K562 (cell line): Measurements from ENCODE around the gene MIDN. TPM values are rescaled to one million over a fixed set of nuclear protein-coding genes. Genes with fewer than 3 reads are reported as not detected.
A peak's percentile ranks its signal among the peaks of the same experiment; 100 is the strongest.

ENCODE experiments used
- CHD1 ChIP-seq: fragments of 200-600 bp; sonication (generic); IDR thresholded peaks from one replicate; pipeline ENCODE4 v1.6.1; 2012; ENCODE audit warnings: mild to moderate bottlenecking, moderate library complexity, low read length, inconsistent platforms
- KAT8 ChIP-seq: fragments of 450-650 bp; IDR thresholded peaks from 2 replicates; pipeline ENCODE4 v1.6.1; 2016; ENCODE audit warnings: low read depth, mild to moderate bottlenecking
- KDM5B ChIP-seq: fragments of 200-600 bp; sonication (generic); IDR thresholded peaks from 2 replicates; pipeline ENCODE4 v1.6.1; 2012; ENCODE audit warnings: low read depth, mild to moderate bottlenecking, moderate library complexity, low read length, control low read depth, inconsistent platforms; ENCODE audit not compliant: insufficient replicate concordance
- NEUROD1 ChIP-seq: fragments of 150-350 bp; IDR thresholded peaks from 2 replicates; pipeline ENCODE4 v1.6.1; 2014; ENCODE audit warnings: borderline replicate concordance, low read length, low read depth; ENCODE audit not compliant: partially characterized antibody
- POLR2AphosphoS2 ChIP-seq: IDR thresholded peaks from 2 replicates; pipeline ENCODE4 v1.6.1; 2012; ENCODE audit warnings: low read length, improper control_type of control experiment
- RNF2 ChIP-seq: sonication (generic); IDR thresholded peaks from 2 replicates; pipeline ENCODE4 v1.6.1; 2016
- TBL1XR1 ChIP-seq, 2 experiments: IDR thresholded peaks; 2 replicates each; pipeline ENCODE4 v1.6.1; 2012; ENCODE audit warnings: improper control_type of control experiment in 2 of 2, low read length in 2 of 2, mild to moderate bottlenecking in 1 of 2
- TSC22D4 ChIP-seq: fragments of 450-650 bp; IDR thresholded peaks from 2 replicates; pipeline ENCODE4 v1.6.1; 2016; ENCODE audit warnings: missing genetic modification characterization, missing biosample characterization, control low read depth
- ZKSCAN8 ChIP-seq: fragments of 200-800 bp; sonication (Bioruptor generic); IDR thresholded peaks from 2 replicates; pipeline ENCODE4 v1.6.1; 2016; ENCODE audit warnings: missing genetic modification characterization, missing compliant biosample characterization
- ZNF124 ChIP-seq: sonication (generic); formaldehyde crosslinking; IDR thresholded peaks from 2 replicates; pipeline ENCODE4 v1.8.1; 2022; ENCODE audit warnings: missing genetic modification reagents
- ZNF134 ChIP-seq: fragments of 250-450 bp; sonication (Bioruptor Pico); conservative IDR thresholded peaks from 2 replicates; pipeline ENCODE4 v1.4.0; 2020
- ZNF140 ChIP-seq: fragments of 250-450 bp; sonication (Bioruptor Pico); IDR thresholded peaks from 2 replicates; pipeline ENCODE4 v1.8.0; 2021; ENCODE audit warnings: moderate library complexity, mild to moderate bottlenecking, inconsistent platforms
- ZNF165 ChIP-seq: fragments of 250-450 bp; sonication (Bioruptor Pico); IDR thresholded peaks from 2 replicates; pipeline ENCODE4 v1.4.0; 2020; ENCODE audit warnings: borderline replicate concordance
- ZNF239 ChIP-seq: fragments of 250-450 bp; sonication (Bioruptor Pico); IDR thresholded peaks from 2 replicates; pipeline ENCODE4 v1.4.0; 2020; ENCODE audit warnings: mild to moderate bottlenecking
- ZNF263 ChIP-seq: sonication (generic); formaldehyde crosslinking; IDR thresholded peaks from 2 replicates; pipeline ENCODE4 v1.8.0; 2022; ENCODE audit warnings: mild to moderate bottlenecking, missing genetic modification reagents, borderline replicate concordance
- ZNF311 ChIP-seq: fragments of 250-450 bp; sonication (Bioruptor Pico); IDR thresholded peaks from 2 replicates; pipeline ENCODE4 v1.4.0; 2020; ENCODE audit warnings: mild to moderate bottlenecking, moderate library complexity
- ZNF785 ChIP-seq: fragments of 250-450 bp; sonication (Bioruptor Pico); IDR thresholded peaks from 2 replicates; pipeline ENCODE4 v1.4.0; 2020; ENCODE audit warnings: mild to moderate bottlenecking
- polyA plus RNA-seq, 8 experiments: library from polyadenylated mRNA; depleted of rRNA in 4 of 8; stranded (reverse) in 5 of 8; unstranded in 3 of 8; fragments of >200 nt; fragmentation: Nextera tagmentation in 2 of 8; fragmentation: Illumina TruSeq in 1 of 8; extraction: Ambion mirVana in 2 of 8; extraction: Trizol in 1 of 8; gene quantifications; 2 replicates each; pipeline versions ENCODE4 v1.2.1 to v1.2.3, GENCODE V29; 2011 to 2014; ENCODE audit warnings: inconsistent platforms in 1 of 8, missing spikeins in 1 of 8
- total RNA-seq, 7 experiments: library from RNA; depleted of rRNA in 6 of 7; stranded (reverse); fragments of >200 nt in 6 of 7; fragmentation: Illumina TruSeq in 2 of 7; extraction: Trizol in 2 of 7; gene quantifications; 2 replicates each; pipeline versions ENCODE4 v1.2.1 to v1.2.3, GENCODE V29; 2011 to 2021; ENCODE audit warnings: low replicate concordance in 1 of 7
- TF ChIP-seq, protein P1 (sequence below): fragments of 250-450 bp; sonication (Bioruptor Pico); IDR thresholded peaks from 2 replicates; pipeline ENCODE4 v1.4.0; 2020
- TF ChIP-seq, protein P2 (sequence below): fragments of 450-650 bp; IDR thresholded peaks from one replicate; pipeline ENCODE4 v1.6.1; 2018; ENCODE audit warnings: mild to moderate bottlenecking, moderate library complexity; ENCODE audit not compliant: partially characterized antibody
- TF ChIP-seq, protein P3 (sequence below): fragments of 450-650 bp; formaldehyde crosslinking; IDR thresholded peaks from 2 replicates; pipeline ENCODE4 v1.4.0; 2022; ENCODE audit warnings: mild to moderate bottlenecking, moderate library complexity
- TF ChIP-seq, protein P4 (sequence below): fragments of 250-450 bp; sonication (Bioruptor Pico); IDR thresholded peaks from 2 replicates; pipeline ENCODE4 v1.4.0; 2020; ENCODE audit warnings: mild to moderate bottlenecking, moderate library complexity, borderline replicate concordance

MIDN gene
- total and polyA plus RNA-seq, 9 of the 15 experiments (the other 6 are each of a cell fraction or from before 2014, with no cell fraction given) = 0.17 to 120 (median 10.1) TPM

DNA sequence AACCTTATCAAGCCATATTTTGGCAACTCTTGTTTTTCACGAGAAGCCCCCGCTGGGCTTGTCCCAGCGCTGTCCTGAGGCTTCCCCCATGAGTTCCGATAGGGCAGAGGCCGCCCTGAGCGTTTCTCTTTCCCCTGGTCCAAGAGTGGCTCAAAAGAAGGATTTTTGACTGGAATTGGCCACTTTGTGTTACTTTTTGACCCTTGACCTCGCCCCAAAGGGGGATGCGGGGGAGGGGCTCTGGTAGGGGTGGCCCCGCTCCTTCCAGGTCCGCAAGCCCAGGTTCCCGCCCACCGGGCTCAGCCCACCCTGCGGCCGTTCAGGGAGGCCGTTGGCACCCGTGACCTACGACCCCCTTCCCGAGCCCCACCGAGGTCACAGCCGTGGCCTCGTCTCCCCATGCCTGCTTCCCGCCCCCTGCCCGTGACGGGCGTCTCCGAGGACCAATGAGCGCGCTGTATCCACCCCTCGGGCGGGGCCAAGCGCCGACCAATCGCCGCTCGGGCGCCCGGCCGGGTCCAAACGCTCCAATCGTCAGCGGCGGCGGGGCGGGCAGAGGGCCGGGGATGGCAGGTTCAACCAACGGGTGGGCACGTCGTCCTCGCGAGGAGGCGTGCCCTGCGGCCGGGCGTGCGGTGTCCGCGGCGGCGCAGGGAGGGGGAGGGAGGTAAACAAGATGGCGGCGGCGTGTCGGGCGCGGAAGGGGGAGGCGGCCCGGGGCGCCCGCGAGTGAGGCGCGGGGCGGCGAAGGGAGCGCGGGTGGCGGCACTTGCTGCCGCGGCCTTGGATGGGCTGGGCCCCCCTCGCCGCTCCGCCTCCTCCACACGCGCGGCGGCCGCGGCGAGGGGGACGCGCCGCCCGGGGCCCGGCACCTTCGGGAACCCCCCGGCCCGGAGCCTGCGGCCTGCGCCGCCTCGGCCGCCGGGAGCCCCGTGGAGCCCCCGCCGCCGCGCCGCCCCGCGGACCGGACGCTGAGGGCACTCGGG, 43.0 kb upstream of the MIDN start, which contains the start of gene STK11 (continued):
- TF ChIP-seq, protein P1, sequence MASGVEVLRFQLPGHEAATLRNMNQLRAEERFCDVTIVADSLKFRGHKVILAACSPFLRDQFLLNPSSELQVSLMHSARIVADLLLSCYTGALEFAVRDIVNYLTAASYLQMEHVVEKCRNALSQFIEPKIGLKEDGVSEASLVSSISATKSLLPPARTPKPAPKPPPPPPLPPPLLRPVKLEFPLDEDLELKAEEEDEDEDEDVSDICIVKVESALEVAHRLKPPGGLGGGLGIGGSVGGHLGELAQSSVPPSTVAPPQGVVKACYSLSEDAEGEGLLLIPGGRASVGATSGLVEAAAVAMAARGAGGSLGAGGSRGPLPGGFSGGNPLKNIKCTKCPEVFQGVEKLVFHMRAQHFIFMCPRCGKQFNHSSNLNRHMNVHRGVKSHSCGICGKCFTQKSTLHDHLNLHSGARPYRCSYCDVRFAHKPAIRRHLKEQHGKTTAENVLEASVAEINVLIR (CRISPR knock-in tag) = no peak
- TF ChIP-seq ZKSCAN8 (CRISPR knock-in tag) (no peak), POLR2AphosphoS2 (no peak), KAT8 (no peak), NEUROD1 (peak; percentile 91), TBL1XR1 (IDR thresholded peaks at IDR 0.05; ENCODE audit: low read length in 2 of 2) (no peak; a peak in 1 of 4 replicates), CHD1 (no peak), ZNF124 (CRISPR knock-in tag) (no peak), ZNF311 (CRISPR knock-in tag) (peak; percentile 81), TSC22D4 (no peak), RNF2 (no peak), ZNF165 (no peak), ZNF140 (no peak), ZNF134 (CRISPR knock-in tag) (no peak), ZNF263 (CRISPR knock-in tag) (no peak; the same call in 1 of the 2 replicates), ZNF239 (CRISPR knock-in tag) (peak; percentile 55; the same call in 1 of the 2 replicates), ZNF785 (CRISPR knock-in tag) (no peak), KDM5B (peak; percentile 61)
- TF ChIP-seq, protein P2, sequence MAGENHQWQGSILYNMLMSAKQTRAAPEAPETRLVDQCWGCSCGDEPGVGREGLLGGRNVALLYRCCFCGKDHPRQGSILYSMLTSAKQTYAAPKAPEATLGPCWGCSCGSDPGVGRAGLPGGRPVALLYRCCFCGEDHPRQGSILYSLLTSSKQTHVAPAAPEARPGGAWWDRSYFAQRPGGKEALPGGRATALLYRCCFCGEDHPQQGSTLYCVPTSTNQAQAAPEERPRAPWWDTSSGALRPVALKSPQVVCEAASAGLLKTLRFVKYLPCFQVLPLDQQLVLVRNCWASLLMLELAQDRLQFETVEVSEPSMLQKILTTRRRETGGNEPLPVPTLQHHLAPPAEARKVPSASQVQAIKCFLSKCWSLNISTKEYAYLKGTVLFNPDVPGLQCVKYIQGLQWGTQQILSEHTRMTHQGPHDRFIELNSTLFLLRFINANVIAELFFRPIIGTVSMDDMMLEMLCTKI = no peak
- TF ChIP-seq, protein P3, sequence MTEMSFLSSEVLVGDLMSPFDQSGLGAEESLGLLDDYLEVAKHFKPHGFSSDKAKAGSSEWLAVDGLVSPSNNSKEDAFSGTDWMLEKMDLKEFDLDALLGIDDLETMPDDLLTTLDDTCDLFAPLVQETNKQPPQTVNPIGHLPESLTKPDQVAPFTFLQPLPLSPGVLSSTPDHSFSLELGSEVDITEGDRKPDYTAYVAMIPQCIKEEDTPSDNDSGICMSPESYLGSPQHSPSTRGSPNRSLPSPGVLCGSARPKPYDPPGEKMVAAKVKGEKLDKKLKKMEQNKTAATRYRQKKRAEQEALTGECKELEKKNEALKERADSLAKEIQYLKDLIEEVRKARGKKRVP = 0 out of 2 replicates have a peak, but pooled peaks have one; percentile 49
- TF ChIP-seq, protein P4, sequence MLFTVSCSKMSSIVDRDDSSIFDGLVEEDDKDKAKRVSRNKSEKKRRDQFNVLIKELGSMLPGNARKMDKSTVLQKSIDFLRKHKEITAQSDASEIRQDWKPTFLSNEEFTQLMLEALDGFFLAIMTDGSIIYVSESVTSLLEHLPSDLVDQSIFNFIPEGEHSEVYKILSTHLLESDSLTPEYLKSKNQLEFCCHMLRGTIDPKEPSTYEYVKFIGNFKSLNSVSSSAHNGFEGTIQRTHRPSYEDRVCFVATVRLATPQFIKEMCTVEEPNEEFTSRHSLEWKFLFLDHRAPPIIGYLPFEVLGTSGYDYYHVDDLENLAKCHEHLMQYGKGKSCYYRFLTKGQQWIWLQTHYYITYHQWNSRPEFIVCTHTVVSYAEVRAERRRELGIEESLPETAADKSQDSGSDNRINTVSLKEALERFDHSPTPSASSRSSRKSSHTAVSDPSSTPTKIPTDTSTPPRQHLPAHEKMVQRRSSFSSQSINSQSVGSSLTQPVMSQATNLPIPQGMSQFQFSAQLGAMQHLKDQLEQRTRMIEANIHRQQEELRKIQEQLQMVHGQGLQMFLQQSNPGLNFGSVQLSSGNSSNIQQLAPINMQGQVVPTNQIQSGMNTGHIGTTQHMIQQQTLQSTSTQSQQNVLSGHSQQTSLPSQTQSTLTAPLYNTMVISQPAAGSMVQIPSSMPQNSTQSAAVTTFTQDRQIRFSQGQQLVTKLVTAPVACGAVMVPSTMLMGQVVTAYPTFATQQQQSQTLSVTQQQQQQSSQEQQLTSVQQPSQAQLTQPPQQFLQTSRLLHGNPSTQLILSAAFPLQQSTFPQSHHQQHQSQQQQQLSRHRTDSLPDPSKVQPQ (CRISPR knock-in tag) = no peak
